Measurements from ENCODE around the gene LYRM4. TPM values are rescaled to one million over a fixed set of nuclear protein-coding genes. Genes with fewer than 3 reads are reported as not detected.

LYRM4 gene
- total RNA-seq, 1 experiment from 2014 or later = 44.3 TPM

DNA sequence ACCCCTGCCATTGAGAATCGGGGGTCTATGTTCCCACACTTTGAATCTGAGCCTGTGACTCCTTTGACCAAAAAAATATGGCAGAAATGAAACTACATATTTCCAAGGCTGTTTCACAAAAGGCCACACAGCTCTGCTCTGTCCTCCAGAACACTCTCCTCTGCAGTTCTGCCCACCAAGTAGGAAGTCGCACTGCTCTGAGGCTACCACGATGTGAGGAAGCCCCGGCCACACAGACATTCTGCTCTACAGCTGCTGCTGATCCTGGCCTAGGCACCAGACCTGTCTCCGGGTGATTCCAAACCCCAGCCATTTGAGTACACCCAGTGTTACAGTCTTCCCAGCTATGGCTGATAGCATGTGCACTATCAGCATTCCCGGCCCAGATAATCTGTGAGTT, 85.1 kb downstream of the LYRM4 start:
- H3K27me3 Mint-ChIP-seq (ENCODE audit: low read depth) = no peaks in the 10 kb centered on the region
- no peak overlapping the region for H3K4me3 Mint-ChIP-seq
- H3K9me3 Mint-ChIP-seq = no peaks in the 10 kb centered on the region
- no peak overlapping the region for H3K9ac ChIP-seq (ENCODE audit: extremely low read depth, insufficient read length, low read length)
- no peaks in the 10 kb centered on the region for H3K79me2 ChIP-seq (ENCODE audit: insufficient read depth, low read length)
- H4K8ac ChIP-seq (replicated peaks; ENCODE audit: insufficient read length, low read depth, low read length) = no peak overlapping the region
- H4K5ac ChIP-seq (ENCODE audit: insufficient read length, low read depth, low read length) = no peak overlapping the region
- no peak overlapping the region for H3K4ac ChIP-seq (ENCODE audit: low read depth, low read length)
- no peak overlapping the region for H3K56ac ChIP-seq (ENCODE audit: insufficient read length, low read depth, low read length)
- H3K4me1 ChIP-seq (ENCODE audit: insufficient read depth, low read length) = peaks cover 2% of the 10 kb centered on the region; the same call in 1 of the 2 replicates
- H2BK20ac ChIP-seq (ENCODE audit: low read depth, low read length, poor library complexity, severe bottlenecking) = no peak overlapping the region
- no peak overlapping the region for H3K18ac ChIP-seq (ENCODE audit: insufficient read length, low read depth, low read length)
- H2BK12ac ChIP-seq (ENCODE audit: insufficient read length, low read depth, low read length) = no peak overlapping the region
- H4K20me1 ChIP-seq (ENCODE audit: control insufficient read depth, insufficient read depth, insufficient read length) = no peaks in the 10 kb centered on the region
- H3K14ac ChIP-seq (ENCODE audit: insufficient read depth, low read length) = no peak overlapping the region
- no peak overlapping the region for H2BK5ac ChIP-seq (ENCODE audit: insufficient read length, low read length)
- peaks cover 6 to 25% of the 10 kb centered on the region in 2 experiments for H3K4me1 Mint-ChIP-seq
- DNase-seq = no peak
- no peak overlapping the region for H3T11ph ChIP-seq (ENCODE audit: low read length)
- H2AFZ ChIP-seq (ENCODE audit: low read length) = no peak overlapping the region
- H3K79me1 ChIP-seq (ENCODE audit: insufficient read depth, low read depth, low read length, poor library complexity, severe bottlenecking) = no peaks in the 10 kb centered on the region
- H4K91ac ChIP-seq (ENCODE audit: insufficient read length, low read depth, low read length) = no peak overlapping the region
- no peaks in the 10 kb centered on the region; a peak in 1 of 7 replicates for H3K36me3 Mint-ChIP-seq (ENCODE audit: insufficient read depth in 1 of 3, low read depth in 3 of 3)
- H3K27ac Mint-ChIP-seq = 0 out of 7 replicates have a peak overlapping the region, but pooled peaks of 1 of the 3 experiments have one; percentile 46
- H2BK120ac ChIP-seq (ENCODE audit: low read depth, low read length, poor library complexity, severe bottlenecking) = no peak overlapping the region
- whole genome bisulfite sequencing (ENCODE audit: extremely low coverage, insufficient read length, low lambda C conversion rate) = no CpG with 5 or more reads among the region's 6 CpGs
- no peaks in the 10 kb centered on the region for H3K27me3 ChIP-seq (ENCODE audit: insufficient read depth, low read length)
- no peaks in the 10 kb centered on the region for H3K23me2 ChIP-seq (ENCODE audit: insufficient read length, low read depth, low read length, poor library complexity, severe bottlenecking)
- TF ChIP-seq, protein P1, sequence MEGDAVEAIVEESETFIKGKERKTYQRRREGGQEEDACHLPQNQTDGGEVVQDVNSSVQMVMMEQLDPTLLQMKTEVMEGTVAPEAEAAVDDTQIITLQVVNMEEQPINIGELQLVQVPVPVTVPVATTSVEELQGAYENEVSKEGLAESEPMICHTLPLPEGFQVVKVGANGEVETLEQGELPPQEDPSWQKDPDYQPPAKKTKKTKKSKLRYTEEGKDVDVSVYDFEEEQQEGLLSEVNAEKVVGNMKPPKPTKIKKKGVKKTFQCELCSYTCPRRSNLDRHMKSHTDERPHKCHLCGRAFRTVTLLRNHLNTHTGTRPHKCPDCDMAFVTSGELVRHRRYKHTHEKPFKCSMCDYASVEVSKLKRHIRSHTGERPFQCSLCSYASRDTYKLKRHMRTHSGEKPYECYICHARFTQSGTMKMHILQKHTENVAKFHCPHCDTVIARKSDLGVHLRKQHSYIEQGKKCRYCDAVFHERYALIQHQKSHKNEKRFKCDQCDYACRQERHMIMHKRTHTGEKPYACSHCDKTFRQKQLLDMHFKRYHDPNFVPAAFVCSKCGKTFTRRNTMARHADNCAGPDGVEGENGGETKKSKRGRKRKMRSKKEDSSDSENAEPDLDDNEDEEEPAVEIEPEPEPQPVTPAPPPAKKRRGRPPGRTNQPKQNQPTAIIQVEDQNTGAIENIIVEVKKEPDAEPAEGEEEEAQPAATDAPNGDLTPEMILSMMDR (conservative IDR thresholded peaks at IDR 0.05) = no peak
- no peaks in the 10 kb centered on the region for H3K9me3 ChIP-seq (ENCODE audit: control insufficient read depth, low read depth, low read length)
- no peak overlapping the region for H2AK5ac ChIP-seq (ENCODE audit: insufficient read length, low read length)
- no peak overlapping the region for H3K23ac ChIP-seq (ENCODE audit: insufficient read length, low read depth, low read length)
- H3K27ac ChIP-seq (ENCODE audit: insufficient read length, low read depth, low read length) = no peak overlapping the region
- H3K4me2 ChIP-seq (ENCODE audit: insufficient read depth, insufficient read length, low read length) = no peak overlapping the region
- no peak overlapping the region for H2BK15ac ChIP-seq (ENCODE audit: low read depth, low read length)

Data from H9 (cell line).